ENCODE results near the gene RERE. TPM values are rescaled to one million over a fixed set of nuclear protein-coding genes. Genes with fewer than 3 reads are reported as not detected.
A peak's percentile ranks its signal among the peaks of the same experiment; 100 is the strongest.
"Not testable (repeated sequence)": the region's sequence is repeated elsewhere in the genome, so short reads cannot be mapped to it uniquely, and the experiment has no call there.

The RERE gene
- total RNA-seq, 1 donor from 2014 or later = 124 TPM

DNA sequence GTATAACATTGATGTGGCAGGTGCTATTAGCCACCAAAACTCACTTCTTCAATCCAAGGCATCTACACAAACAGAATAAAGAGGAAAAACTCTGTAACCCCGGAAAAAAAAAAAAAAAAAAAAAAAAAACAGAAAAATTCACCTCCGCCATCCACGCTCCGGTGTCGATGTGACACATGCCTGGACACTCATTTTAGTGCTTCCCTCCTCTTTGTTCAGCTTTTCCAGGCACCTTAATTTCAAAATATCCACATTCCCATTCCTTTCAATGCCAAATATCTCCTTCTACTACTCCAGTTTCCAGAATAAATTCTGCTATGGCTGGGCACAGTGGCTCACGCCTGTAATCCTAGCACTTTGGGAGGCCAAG is 5.8 kb upstream of the RERE start:
- TF ChIP-seq, protein P1, sequence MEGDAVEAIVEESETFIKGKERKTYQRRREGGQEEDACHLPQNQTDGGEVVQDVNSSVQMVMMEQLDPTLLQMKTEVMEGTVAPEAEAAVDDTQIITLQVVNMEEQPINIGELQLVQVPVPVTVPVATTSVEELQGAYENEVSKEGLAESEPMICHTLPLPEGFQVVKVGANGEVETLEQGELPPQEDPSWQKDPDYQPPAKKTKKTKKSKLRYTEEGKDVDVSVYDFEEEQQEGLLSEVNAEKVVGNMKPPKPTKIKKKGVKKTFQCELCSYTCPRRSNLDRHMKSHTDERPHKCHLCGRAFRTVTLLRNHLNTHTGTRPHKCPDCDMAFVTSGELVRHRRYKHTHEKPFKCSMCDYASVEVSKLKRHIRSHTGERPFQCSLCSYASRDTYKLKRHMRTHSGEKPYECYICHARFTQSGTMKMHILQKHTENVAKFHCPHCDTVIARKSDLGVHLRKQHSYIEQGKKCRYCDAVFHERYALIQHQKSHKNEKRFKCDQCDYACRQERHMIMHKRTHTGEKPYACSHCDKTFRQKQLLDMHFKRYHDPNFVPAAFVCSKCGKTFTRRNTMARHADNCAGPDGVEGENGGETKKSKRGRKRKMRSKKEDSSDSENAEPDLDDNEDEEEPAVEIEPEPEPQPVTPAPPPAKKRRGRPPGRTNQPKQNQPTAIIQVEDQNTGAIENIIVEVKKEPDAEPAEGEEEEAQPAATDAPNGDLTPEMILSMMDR (IDR thresholded peaks at IDR 0.05; ENCODE audit: insufficient read depth, low read depth, low read length) = no peak
- TF ChIP-seq EZH2 (IDR thresholded peaks at IDR 0.05; ENCODE audit: insufficient read depth, low read length) = no peak
- H3K4me3 ChIP-seq (ENCODE audit: insufficient read depth, low read depth, low read length) = no peak overlapping the region
- no peak overlapping the region for H3K4me3 Mint-ChIP-seq (ENCODE audit: unreplicated experiment)
- H3K36me3 ChIP-seq (ENCODE audit: insufficient read depth, low read length) = no peaks in the 10 kb centered on the region
- no peak overlapping the region for H3K27ac ChIP-seq (ENCODE audit: low read depth, low read length)
- H3K4me1 Mint-ChIP-seq (ENCODE audit: low read depth, unreplicated experiment) = peaks cover 35% of the 10 kb centered on the region
- no peaks in the 10 kb centered on the region for H3K79me2 ChIP-seq (ENCODE audit: insufficient read depth, low read length)
- no peaks in the 10 kb centered on the region for H3K36me3 Mint-ChIP-seq (ENCODE audit: low read depth, unreplicated experiment)
- FAIRE-seq (no peak), DNase-seq (ENCODE audit: low read depth) (no peak)
- no peaks in the 10 kb centered on the region for H3K9me3 Mint-ChIP-seq (ENCODE audit: unreplicated experiment)
- peaks cover 8% of the 10 kb centered on the region for H3K4me1 ChIP-seq (ENCODE audit: insufficient read depth, low read length)
- no peak overlapping the region for H3K9ac ChIP-seq (ENCODE audit: low read length)
- no peaks in the 10 kb centered on the region for H3K27me3 ChIP-seq (ENCODE audit: insufficient read depth, low read length)
- no peaks in the 10 kb centered on the region for H3K9me3 ChIP-seq (ENCODE audit: insufficient read depth, low read depth, low read length)
- H4K20me1 ChIP-seq (ENCODE audit: insufficient read depth, low read length) = no peaks in the 10 kb centered on the region
- H2AFZ ChIP-seq (ENCODE audit: low read depth, low read length) = no peak overlapping the region
- peak overlapping the region; percentile 91 for H3K27ac Mint-ChIP-seq (ENCODE audit: unreplicated experiment)
- H3K27me3 Mint-ChIP-seq (ENCODE audit: low read depth, unreplicated experiment) = no peaks in the 10 kb centered on the region
- H3K4me2 ChIP-seq (ENCODE audit: low read length) = peak overlapping the region; percentile 51

DNA sequence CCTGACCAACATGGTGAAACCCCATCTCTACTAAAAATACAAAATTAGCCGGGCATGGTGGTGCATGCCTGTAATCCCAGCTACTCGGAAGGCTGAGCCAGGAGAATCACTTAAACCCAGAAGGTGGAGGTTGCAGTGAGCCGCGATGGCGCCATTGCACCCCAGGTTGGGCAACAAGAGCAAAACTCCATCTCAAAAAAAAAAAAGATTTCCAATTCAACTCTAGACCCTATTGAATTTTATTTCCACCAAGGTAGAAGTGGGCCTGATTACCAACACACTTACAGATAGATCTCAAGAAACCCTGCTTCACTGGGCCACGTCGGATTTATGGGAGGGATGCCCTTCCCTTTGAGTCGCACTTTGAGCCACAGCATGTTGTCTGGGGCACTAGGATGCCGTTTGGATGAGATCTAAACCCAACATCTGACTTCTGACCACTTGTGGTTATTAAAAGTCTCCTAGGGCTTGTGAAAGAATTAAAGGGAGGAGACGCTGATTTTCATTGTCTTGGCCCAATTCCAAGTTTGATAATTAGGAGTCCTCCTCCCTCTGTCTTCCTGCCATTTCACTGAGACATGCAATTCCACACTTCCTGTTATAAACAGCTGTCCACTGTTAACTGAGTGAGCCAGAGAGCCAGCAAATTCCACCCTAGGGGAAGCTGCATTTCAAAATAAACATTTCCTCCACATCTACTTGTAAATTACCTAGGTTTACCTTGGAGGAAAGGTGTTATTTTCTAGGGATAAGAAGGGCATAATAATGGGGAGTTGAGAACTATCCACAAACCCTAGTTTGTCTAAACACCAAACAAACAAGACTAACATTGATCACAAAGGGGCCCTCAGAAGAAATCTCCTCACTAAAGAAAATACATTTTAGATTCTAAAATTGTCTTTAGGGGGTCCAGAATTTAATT is 5.2 kb upstream of the RERE start:
- H3K9me3 ChIP-seq (ENCODE audit: insufficient read depth, low read depth, low read length) = no peaks in the 10 kb centered on the region
- H3K27ac Mint-ChIP-seq (ENCODE audit: unreplicated experiment) = peak overlapping the region; percentile 91
- H3K9me3 Mint-ChIP-seq (ENCODE audit: unreplicated experiment) = no peaks in the 10 kb centered on the region
- no peaks in the 10 kb centered on the region for H3K36me3 ChIP-seq (ENCODE audit: insufficient read depth, low read length)
- H3K4me1 ChIP-seq (ENCODE audit: insufficient read depth, low read length) = peaks cover 8% of the 10 kb centered on the region
- peaks cover 36% of the 10 kb centered on the region for H3K4me1 Mint-ChIP-seq (ENCODE audit: low read depth, unreplicated experiment)
- peak overlapping the region; percentile 28 for H3K4me3 Mint-ChIP-seq (ENCODE audit: unreplicated experiment)
- H2AFZ ChIP-seq (ENCODE audit: low read depth, low read length) = peak overlapping the region; percentile 33
- peak overlapping the region; percentile 51 for H3K4me2 ChIP-seq (ENCODE audit: low read length)
- H3K36me3 Mint-ChIP-seq (ENCODE audit: low read depth, unreplicated experiment) = no peaks in the 10 kb centered on the region
- H4K20me1 ChIP-seq (ENCODE audit: insufficient read depth, low read length) = no peaks in the 10 kb centered on the region
- no peaks in the 10 kb centered on the region for H3K27me3 Mint-ChIP-seq (ENCODE audit: low read depth, unreplicated experiment)
- DNase-seq (ENCODE audit: low read depth) = peak; percentile 78
- H3K27ac ChIP-seq (ENCODE audit: low read depth, low read length) = no peak overlapping the region
- no peak overlapping the region for H3K9ac ChIP-seq (ENCODE audit: low read length)
- TF ChIP-seq, protein P1 (IDR thresholded peaks at IDR 0.05; ENCODE audit: insufficient read depth, low read depth, low read length) = no peak
- TF ChIP-seq EZH2 (IDR thresholded peaks at IDR 0.05; ENCODE audit: insufficient read depth, low read length) = no peak
- H3K79me2 ChIP-seq (ENCODE audit: insufficient read depth, low read length) = no peaks in the 10 kb centered on the region
- peak; percentile 69 for FAIRE-seq
- H3K4me3 ChIP-seq (ENCODE audit: insufficient read depth, low read depth, low read length) = no peak overlapping the region
- H3K27me3 ChIP-seq (ENCODE audit: insufficient read depth, low read length) = no peaks in the 10 kb centered on the region

DNA sequence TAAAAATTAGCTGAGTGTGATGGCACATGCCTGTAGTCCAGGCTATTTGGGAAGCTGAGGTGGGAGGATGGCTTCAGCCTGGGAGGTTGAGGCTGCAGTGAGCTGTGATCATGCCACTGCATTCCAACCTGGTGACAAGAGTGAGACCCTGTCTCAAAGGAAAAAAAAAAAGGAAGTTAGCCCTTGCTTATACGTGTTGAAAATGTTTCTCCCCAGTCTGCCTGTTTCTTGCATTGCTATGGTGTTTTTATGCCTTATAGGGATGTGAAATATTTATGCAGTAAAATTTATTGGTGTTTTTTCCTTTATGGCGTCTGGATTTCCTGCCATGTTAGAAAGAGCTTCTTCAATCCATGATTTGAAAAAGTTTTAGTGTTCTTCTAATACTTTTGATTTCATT is 3.6 kb upstream of the RERE start:
- Histone ChIP-seq H3K27me3 (ENCODE audit: insufficient read depth, low read length) (no peaks in the 10 kb centered on the region), H4K20me1 (ENCODE audit: insufficient read depth, low read length) (no peaks in the 10 kb centered on the region), H3K4me1 (ENCODE audit: insufficient read depth, low read length) (peaks cover 16% of the 10 kb centered on the region), H3K9me3 (ENCODE audit: insufficient read depth, low read depth, low read length) (no peaks in the 10 kb centered on the region), H3K79me2 (ENCODE audit: insufficient read depth, low read length) (peaks cover 2% of the 10 kb centered on the region), H3K27ac (ENCODE audit: low read depth, low read length) (no peak overlapping the region), H3K36me3 (ENCODE audit: insufficient read depth, low read length) (no peaks in the 10 kb centered on the region), H3K4me3 (ENCODE audit: insufficient read depth, low read depth, low read length) (no peak overlapping the region), H2AFZ (ENCODE audit: low read depth, low read length) (no peak overlapping the region), H3K4me2 (ENCODE audit: low read length) (no peak overlapping the region), H3K9ac (ENCODE audit: low read length) (no peak overlapping the region)
- FAIRE-seq (no peak), DNase-seq (ENCODE audit: low read depth) (no peak)
- Mint-ChIP-seq H3K9me3 (ENCODE audit: unreplicated experiment) (no peaks in the 10 kb centered on the region), H3K4me3 (ENCODE audit: unreplicated experiment) (no peak overlapping the region), H3K4me1 (ENCODE audit: low read depth, unreplicated experiment) (peaks cover 36% of the 10 kb centered on the region), H3K36me3 (ENCODE audit: low read depth, unreplicated experiment) (no peaks in the 10 kb centered on the region), H3K27ac (ENCODE audit: unreplicated experiment) (peak overlapping the region; percentile 91), H3K27me3 (ENCODE audit: low read depth, unreplicated experiment) (no peaks in the 10 kb centered on the region)
- TF ChIP-seq, protein P1 (IDR thresholded peaks at IDR 0.05; ENCODE audit: insufficient read depth, low read depth, low read length) = no peak
- TF ChIP-seq EZH2 (IDR thresholded peaks at IDR 0.05; ENCODE audit: insufficient read depth, low read length) = no peak

- Mint-ChIP-seq H3K4me1 (ENCODE audit: low read depth, unreplicated experiment) (peaks cover 39% of the 10 kb centered on the region), H3K4me3 (ENCODE audit: unreplicated experiment) (peak overlapping the region; percentile 86), H3K27ac (ENCODE audit: unreplicated experiment) (peak overlapping the region; percentile 90)
- DNase-seq (ENCODE audit: low read depth); H3K27me3 ChIP-seq (ENCODE audit: insufficient read depth, low read length); H3K9me3 ChIP-seq (ENCODE audit: insufficient read depth, low read depth, low read length); H3K36me3 ChIP-seq (ENCODE audit: insufficient read depth, low read length); H2AFZ ChIP-seq (ENCODE audit: low read depth, low read length); H3K27me3 Mint-ChIP-seq (ENCODE audit: low read depth, unreplicated experiment); FAIRE-seq; H3K9ac ChIP-seq (ENCODE audit: low read length); H3K9me3 Mint-ChIP-seq (ENCODE audit: unreplicated experiment); H3K4me3 ChIP-seq (ENCODE audit: insufficient read depth, low read depth, low read length); H3K36me3 Mint-ChIP-seq (ENCODE audit: low read depth, unreplicated experiment); H4K20me1 ChIP-seq (ENCODE audit: insufficient read depth, low read length): not testable (repeated sequence)
- Histone ChIP-seq H3K27ac (ENCODE audit: low read depth, low read length) (peak overlapping the region; percentile 87), H3K4me2 (ENCODE audit: low read length) (peak overlapping the region; percentile 83), H3K79me2 (ENCODE audit: insufficient read depth, low read length) (peaks cover 25% of the 10 kb centered on the region), H3K4me1 (ENCODE audit: insufficient read depth, low read length) (peaks cover 24% of the 10 kb centered on the region)
Measured at GRCh38 chr1:8818789-8819188, 1.3 kb upstream of the RERE start.
